ENCODE results near the gene CDX1.
A peak's percentile ranks its signal among the peaks of the same experiment; 100 is the strongest.

The CDX1 gene

GRCh38 chr5:150146862-150147601 is 19.5 kb upstream of the CDX1 start:
- DNase-seq (ENCODE audit: low spot score) = no peak

GRCh38 chr5:150147670-150148069 is 18.9 kb upstream of the CDX1 start:
- DNase-seq (ENCODE audit: low spot score) = no peak

DNA sequence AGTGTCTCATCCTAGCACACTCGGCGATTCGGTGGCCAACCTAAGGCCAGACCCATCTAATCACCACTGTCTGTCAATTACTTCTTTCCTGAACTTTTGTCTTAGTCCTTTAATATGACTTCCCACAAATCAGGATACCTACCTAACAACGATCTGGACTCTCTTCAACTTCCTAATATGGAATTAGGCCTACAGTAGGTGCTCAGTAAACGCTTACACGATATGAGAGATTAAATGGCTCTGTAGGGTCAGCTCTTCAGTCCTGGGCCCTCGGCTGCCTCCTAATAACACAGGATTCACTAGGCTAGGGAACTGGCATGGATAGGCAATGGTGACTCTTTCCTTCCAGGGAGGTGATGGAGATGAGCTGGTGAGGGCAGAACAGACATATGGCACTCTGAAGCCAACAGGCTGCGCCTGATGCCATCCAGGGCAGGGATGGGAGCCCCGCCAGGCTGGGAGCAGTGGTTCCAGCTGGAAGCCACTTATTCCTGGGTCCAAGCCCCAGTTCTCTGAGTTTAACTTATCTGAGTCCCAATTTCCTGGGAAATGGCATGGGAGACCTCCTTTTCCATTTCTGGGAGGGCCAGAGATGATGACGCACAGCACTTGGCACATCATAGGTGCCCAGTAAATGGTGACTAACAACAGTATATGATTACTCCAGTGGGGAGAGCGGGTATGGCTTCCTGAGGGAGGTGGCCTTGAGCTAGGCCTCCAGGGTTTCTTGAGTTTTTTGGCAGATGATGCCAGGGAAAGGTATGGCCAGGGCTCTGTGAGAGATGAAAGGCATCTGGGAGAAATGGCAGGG is 18.3 kb upstream of the CDX1 start:
- DNase-seq (ENCODE audit: low spot score) = no peak

DNA sequence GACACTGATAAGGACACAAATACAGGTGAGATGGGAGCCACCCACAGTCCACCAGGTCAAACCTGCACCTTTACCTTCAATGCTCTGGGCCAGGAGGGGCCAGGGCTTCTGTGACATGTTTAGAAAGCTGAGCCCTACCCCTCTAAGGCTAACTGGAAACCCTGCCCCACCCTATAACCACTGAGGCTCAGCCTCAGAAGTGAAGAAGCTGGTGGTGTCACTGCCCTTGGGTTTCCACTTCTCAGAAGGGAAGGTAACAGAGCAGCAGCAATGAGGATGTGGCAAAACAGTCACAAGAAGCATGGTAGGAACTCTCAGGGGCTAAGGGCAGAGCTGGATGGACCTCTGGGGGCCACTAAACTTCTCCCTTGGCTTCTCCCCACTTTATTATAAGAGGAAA is 17.0 kb upstream of the CDX1 start:
- DNase-seq (ENCODE audit: low spot score) = no peak

GRCh38 chr5:150152636-150153462 is 13.7 kb upstream of the CDX1 start:
- DNase-seq (ENCODE audit: low spot score) = no peak

DNA sequence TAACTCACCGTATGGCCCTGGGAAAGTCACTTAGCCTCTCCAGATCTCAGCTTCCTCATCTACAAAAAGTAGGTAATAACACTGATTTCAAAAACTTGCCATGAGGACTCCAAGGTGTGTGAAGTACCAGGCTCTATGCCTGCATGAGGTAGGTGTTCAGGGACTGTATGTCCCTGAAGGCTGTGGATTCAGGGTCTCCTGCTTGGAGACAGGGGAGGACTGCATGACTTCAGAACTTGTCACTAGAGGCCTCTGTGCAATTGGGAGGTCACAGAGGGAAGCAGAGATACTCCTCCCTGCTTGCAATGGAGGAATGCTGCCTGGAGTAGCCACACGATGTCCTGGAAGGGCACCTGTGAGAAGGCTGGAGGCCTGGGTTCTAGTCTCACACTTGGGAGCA is 13.1 kb upstream of the CDX1 start:
- no peak for DNase-seq (ENCODE audit: low spot score)

DNA sequence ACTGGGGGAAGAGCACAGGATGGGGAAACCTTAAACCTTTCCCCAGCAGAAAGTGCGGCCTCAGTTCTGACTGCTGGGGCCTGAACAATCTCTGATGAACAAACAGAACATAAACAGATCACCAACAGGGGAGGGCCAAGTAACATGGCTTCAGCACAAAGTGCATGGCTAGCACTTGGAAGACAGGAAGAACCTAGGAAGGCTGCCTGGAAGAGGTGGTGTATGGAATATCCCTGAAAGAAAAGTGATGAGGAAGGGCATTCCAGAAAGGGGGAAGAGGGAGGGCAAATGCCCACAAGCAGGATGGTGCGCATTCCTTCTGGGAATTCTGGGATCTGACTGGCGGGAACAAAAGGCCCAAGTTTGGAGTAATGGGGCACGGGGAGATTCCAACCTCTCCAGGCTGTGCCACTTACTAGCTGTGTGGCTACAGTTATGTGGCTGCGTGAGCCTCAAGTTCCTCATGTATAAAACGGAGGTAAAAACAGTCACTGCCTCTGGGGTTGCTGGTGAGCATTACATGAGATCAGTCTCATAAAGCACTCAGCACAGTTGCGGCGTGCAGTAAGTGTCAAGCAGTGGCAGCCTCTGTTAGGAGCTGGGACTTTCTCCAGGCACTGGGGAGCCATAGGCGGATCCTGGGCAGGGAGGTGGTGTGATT is 12.5 kb upstream of the CDX1 start:
- DNase-seq (ENCODE audit: low spot score) = no peak

DNA sequence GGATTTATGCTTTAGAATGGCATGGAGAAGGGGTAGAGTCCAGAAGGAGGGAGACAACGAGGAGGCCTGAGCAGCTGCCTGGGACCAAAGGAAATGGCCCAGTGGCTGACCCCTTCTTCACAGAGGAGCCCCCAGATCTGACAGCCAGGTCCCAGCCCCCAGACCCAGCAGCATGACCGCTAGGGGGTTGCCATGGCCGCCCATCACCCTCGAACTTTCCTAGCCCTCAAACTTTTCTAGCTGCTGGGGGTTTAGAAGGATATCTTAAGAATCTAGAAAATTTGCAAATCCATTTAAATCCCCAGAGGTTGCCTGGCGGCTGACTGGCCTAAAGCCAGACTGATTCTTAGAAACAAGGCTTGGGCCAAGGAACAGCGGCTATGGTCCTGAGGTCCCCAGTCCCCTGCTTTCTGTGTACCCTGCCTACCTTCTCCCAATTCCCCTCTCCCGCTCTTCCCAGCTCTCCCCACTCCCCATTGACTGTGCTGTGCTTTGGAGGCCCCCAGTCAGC is 11.9 kb upstream of the CDX1 start:
- DNase-seq (ENCODE audit: low spot score) = no peak

GRCh38 chr5:150155258-150156026 is 11.1 kb upstream of the CDX1 start, which contains the start of gene PDGFRB:
Gene PDGFRB, minus strand, starts transcription at chr5:150155845. Its CDS starts 18,798 bp downstream, at chr5:150137047.
- DNase-seq (ENCODE audit: low spot score) = no peak

GRCh38 chr5:150156027-150156368 is 10.6 kb upstream of the CDX1 start:
- no peak for DNase-seq (ENCODE audit: low spot score)

DNA sequence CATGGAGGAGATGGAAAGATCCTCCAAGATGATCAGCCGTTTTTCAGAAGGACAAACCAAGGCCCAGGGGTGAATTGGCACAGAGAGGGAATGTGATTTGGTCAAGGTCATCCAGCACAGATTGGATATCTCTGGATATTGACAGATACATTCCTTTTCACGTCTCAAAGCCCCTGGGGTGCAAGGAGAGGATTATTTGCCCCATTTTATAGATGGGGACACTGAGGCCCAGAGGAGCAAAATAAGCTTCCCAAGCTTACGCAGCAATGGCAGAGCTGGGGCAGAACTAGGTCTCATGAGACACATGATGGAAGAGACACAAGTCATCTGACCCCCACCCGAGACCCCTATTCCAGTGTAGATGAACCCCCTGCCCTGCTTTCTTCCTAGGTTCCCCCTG is 10.0 kb upstream of the CDX1 start:
- no peak for DNase-seq (ENCODE audit: low spot score)

DNA sequence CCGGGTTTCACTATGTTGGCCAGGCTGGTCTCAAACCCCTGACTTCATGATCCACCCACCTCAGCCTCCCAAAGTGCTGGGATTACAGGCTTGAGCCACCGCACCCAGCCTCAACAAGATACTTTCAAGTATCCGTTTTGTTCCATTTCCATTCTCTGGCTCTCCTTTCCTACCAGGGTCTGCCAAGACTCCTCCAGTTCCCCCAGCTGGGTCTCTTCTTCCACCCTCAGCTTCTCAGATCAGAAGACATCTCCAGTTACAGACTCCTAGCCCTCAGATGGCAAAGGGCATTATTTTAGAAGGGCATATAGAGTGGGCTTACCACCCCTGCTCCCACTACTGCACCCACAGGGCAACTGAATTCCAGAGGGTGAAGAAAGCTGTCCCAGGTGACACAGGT is 9.4 kb upstream of the CDX1 start:
- DNase-seq (ENCODE audit: low spot score) = no peak

DNA sequence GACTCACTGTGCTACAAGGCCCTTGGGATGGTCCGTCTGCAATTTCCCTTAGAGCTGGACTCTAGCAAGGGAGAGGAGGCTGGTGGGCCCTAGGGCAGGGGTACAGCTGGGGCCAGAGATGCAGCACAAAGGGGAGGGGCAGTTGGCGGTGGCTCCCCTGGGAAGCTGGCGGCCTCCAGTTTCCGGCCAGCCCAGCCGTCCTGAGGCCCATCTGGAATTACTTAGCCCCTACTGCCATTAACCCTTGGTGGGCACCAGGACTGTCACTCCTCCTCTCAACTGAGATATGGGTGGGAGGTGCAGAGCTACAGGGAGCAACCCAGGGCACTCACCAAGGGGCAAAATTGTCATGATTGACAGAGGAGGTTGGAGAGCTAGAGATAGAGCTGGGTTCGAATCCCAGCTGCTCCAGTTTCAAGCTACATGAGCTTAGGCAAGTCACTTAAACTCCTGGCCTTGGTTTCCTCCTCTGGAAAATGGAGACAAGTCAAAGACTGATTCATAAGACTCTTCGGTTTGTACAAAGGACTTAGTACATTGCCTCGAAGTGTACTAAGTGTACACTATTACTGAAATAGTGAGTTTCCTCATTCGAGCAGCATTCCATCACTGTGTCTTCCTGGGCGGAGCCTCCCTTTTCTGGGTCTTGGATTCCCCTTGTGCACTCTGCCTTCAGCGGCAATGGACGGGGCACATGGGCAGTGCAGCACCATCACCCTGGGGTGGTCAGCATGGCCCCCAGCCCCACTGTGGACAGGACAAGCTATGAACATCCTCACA is 8.2 kb upstream of the CDX1 start:
- no peak for DNase-seq (ENCODE audit: low spot score)

DNA sequence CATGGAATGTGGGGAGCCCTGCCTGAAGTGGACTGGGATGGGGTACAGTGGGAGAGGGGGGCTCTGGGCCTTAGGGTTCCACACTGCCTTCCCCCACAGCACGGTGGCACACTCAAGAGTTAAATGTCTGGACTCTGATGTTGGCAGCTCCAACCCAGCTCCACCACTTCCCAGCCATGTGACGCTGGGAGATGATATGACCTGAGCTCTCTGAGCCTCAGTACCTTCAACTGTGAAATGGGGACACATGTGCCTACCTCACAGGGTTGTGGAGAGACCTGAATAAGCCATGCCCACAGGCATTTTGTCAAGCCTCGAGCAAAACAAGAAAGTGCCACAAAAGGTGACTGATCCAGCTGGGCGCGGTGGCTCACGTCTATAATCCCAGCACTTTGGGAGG is 7.5 kb upstream of the CDX1 start:
- no peak for DNase-seq (ENCODE audit: low spot score)

GRCh38 chr5:150159741-150160179 is 6.8 kb upstream of the CDX1 start:
- DNase-seq (ENCODE audit: low spot score) = no peak

GRCh38 chr5:150160448-150161081 is 6.0 kb upstream of the CDX1 start:
- DNase-seq (ENCODE audit: low spot score) = no peak

GRCh38 chr5:150161242-150162141 is 5.1 kb upstream of the CDX1 start:
- DNase-seq (ENCODE audit: low spot score) = peak; percentile 63

- DNase-seq (ENCODE audit: low spot score) = no peak
These were observed 4.5 kb upstream of the CDX1 start for GRCh38 chr5:150162142-150162513.

- no peak for DNase-seq (ENCODE audit: low spot score)
These were observed 3.5 kb upstream of the CDX1 start for GRCh38 chr5:150163035-150163434.

Measured in COLO829 (cell line).